IPS-NIHi11 (cell line): Measurements from ENCODE around the gene ARHGAP5.

Source experiments
- DNase-seq: peaks from one replicate; pipeline ENCODE4 v3.0.0; 2012; ENCODE audit warnings: mixed read lengths, low spot score

The ARHGAP5 gene, protein sequence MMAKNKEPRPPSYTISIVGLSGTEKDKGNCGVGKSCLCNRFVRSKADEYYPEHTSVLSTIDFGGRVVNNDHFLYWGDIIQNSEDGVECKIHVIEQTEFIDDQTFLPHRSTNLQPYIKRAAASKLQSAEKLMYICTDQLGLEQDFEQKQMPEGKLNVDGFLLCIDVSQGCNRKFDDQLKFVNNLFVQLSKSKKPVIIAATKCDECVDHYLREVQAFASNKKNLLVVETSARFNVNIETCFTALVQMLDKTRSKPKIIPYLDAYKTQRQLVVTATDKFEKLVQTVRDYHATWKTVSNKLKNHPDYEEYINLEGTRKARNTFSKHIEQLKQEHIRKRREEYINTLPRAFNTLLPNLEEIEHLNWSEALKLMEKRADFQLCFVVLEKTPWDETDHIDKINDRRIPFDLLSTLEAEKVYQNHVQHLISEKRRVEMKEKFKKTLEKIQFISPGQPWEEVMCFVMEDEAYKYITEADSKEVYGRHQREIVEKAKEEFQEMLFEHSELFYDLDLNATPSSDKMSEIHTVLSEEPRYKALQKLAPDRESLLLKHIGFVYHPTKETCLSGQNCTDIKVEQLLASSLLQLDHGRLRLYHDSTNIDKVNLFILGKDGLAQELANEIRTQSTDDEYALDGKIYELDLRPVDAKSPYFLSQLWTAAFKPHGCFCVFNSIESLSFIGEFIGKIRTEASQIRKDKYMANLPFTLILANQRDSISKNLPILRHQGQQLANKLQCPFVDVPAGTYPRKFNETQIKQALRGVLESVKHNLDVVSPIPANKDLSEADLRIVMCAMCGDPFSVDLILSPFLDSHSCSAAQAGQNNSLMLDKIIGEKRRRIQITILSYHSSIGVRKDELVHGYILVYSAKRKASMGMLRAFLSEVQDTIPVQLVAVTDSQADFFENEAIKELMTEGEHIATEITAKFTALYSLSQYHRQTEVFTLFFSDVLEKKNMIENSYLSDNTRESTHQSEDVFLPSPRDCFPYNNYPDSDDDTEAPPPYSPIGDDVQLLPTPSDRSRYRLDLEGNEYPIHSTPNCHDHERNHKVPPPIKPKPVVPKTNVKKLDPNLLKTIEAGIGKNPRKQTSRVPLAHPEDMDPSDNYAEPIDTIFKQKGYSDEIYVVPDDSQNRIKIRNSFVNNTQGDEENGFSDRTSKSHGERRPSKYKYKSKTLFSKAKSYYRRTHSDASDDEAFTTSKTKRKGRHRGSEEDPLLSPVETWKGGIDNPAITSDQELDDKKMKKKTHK (N-terminal part only)

DNA sequence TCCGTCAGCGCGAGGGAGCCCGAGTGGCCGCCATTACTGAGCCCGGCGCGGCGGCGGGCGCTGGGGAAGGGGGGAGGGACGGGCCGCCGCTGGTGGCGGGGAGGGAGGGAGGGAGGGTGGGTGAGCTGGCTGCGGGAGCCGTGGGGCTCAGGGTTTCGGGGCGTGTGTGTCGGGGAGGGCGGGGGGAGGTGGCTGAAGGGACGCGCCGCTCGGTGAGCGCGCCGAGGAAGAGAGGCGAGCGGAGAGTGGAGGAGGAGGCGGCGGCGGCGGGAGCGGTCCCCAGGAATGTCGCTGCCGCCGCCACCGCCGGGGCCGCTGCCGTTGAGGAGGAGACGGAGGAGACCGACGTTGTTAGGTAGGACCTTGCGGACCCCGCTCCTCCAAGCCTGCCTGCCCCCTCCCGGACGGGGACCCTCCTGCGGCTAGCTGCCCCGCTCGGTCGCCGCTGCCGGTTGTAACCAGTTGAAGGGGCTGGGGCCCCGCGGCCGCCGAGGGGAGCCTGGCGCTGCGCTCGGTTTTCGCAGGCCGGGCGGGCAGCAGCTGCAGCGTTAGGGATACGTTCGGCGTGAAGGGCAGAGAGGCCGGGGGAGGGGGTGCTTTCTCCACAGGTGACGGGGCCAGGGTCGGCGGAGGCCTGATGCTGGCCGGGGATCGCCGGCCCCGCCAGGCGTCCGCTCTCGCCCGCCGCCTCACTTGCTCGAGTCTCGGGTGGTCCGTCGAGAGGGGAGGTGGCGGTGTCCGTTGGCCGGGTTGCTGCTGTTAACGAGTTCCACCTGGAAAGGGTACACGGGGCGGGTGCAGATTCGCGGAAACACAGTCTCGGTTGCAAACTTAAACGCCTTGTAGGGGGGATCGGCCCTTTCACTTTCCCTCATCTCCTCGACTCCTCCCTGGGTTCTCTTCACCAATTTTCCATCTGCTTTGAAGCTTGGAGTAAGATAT is at the start of gene ARHGAP5:
TSS of gene ARHGAP5 (plus strand) at position 224 of the 942 bp plus-strand sequence. CDS start 13,366 bp downstream, outside the sequence.
- peak; percentile 52 for DNase-seq

DNA sequence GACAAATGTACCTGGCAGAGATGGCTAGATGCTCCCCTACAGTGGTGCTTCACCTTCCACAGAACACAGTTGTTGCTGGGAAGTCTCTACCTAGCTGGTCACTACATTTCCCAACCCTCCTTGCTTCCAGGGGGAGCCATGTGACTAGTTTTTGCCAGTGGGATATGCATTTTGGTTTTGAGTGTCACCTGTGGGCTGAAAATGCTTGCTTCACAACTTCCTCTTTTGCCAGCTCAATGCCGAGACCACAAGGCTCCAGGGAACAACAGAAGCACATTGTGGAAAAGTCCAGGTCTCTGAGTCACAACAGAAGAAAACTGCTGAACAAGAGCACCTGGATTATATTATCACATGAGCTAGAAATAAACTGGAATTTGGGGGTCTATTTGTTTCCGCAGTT is 48.5 kb upstream of the ARHGAP5 start:
- no peak for DNase-seq

GRCh38 chr14:32033543-32033942 is 43.6 kb upstream of the ARHGAP5 start:
- DNase-seq: no peak

- no peak for DNase-seq
Measured at GRCh38 chr14:32038876-32039275, 38.2 kb upstream of the ARHGAP5 start.

DNA sequence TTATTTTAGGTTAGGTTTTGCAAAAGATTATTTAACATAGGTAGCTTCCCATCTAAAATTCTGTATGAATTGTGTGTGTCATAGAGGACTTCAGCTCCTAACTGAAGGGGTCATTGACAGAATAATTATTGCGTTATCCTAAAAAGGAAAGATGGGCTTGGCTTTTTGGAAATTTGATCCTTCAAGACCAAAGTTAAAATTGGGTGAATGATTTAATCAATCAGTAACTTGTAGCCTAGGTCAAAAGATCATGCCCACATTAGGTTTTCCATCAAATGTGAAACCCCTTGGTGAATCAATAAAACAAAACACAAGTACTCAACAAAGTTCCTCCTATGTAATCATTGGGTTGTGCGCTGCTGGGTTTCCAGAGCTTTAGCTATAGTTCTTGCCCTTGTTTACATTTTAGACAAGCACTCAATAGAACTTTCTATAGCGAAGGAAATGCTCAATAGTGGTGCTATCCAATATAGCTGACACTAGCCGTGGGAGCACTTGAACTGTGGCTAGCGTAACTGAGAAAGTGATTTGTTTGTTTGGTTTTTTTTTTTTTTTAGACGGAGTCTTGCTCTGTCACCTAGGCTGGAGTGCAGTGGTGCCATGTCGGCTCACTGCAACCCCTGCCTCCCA is 37.6 kb upstream of the ARHGAP5 start:
- no peak for DNase-seq

- no peak for DNase-seq
Measured at GRCh38 chr14:32043624-32044023, 33.5 kb upstream of the ARHGAP5 start.

DNA sequence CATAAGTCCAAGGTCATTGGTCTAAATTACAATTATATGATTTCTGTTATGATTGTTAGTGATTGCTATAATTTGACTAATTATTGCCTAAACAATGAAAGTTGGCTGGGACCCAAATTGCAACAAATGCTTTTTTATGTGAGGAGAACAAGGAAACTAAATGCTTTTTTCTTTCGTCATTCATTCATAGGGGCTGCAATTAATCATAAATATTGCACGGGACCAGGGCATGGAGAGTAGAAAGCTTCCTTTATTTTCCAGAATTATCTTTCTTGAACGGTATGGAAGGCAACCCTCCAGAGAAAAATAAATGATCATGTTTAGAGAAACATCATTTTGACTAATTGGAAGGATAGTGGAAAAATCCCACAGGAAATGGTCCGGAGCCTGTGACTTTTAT is 32.6 kb upstream of the ARHGAP5 start:
- no peak for DNase-seq

DNA sequence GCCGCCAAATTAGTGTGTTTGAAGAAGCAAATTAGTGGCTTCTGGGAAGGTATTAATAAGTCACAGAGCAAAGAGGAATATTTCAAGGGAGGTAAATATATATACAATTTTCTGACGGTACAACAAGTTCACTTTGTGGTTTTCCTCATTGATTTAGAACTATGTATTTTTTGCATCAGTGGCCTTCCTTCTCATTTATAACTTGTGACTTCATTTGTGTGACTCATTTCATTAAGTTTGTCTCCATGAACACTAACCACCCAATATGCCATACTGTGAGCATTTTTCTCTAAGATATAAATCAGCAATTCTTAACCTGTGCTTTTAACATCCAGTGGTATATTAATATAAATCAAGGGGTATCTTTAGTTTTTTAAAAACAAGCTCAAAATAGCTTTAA is 29.3 kb upstream of the ARHGAP5 start:
- DNase-seq: no peak

DNA sequence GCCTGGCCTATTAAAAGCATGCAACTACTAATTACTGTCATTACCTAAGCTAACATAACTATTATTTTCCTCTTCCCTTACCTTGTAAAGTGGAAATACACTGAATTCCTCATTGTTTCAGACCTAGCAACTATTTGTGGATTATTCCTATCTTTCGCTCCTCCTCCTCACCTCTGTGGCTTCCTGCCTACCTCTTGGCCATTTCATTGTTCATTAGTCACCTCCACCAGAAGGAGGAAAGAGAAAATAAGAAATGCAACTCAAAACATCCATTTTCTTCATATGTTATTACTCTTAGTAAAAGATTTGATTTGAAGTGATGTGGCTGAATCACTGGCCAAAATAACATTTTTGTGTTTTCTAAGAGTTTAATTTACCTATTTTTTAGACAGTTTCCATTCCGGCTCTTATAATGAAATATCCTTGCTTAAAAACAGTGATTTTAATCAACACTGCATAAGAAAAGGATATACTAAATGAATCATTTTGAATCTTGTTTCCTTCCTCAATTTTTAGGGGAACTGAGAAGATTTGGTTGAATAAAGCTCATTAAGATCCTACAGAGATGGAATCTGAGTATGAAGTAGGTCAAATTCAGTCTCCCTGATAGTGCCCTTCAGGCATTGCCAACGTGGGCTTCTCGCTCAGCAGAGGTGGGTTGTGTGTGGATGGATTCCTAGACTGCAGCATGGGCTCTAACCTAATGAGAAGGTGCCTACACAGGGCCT is 27.6 kb upstream of the ARHGAP5 start:
- DNase-seq: no peak

- DNase-seq: no peak
Measured at GRCh38 chr14:32050878-32051277, 26.2 kb upstream of the ARHGAP5 start.

GRCh38 chr14:32054536-32054935 is 22.6 kb upstream of the ARHGAP5 start:
- DNase-seq: no peak

GRCh38 chr14:32055175-32055574 is 21.9 kb upstream of the ARHGAP5 start:
- DNase-seq: no peak

DNA sequence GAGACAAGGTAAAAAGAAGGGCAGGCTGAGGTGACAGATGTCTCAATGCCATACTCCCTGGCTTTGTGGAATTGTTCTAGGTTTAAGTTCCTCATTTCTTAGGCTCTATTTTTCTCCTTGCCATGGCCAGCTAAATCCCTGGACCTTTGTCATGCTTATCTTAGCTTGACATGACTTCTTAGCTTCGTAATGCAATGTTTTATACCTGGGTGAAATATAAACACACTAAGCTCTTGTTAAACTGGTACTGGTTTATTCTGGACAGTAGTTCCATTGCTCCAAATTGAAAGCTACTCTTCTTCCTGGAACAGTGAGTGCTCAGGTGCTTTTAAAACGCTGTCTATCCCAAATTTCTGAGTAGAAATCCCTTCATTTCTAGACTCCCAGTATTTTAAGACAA is 17.4 kb upstream of the ARHGAP5 start:
- DNase-seq: no peak

DNA sequence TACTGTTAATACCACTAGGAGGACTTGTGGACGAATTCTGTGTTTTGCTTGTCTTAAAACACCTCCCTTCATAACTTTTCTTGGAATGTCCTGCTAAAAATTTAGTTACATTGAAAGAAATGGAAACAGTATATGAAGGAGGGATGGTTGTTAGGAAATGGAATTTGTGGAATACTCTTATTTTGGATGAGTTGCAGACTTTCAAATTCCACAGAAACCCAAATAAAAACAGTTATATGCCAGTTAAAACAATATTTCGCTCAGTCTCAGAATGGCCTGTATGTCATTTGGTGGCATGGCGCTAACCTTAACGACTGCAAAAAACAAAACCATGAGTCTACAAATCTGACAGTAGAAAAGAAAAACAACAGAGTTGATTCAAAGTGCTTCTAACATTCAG is 12.2 kb upstream of the ARHGAP5 start:
- DNase-seq: no peak

- no peak for DNase-seq
Measured at GRCh38 chr14:32068708-32069107, 8.4 kb upstream of the ARHGAP5 start.

- DNase-seq: no peak
Measured at GRCh38 chr14:32070282-32070681, 6.8 kb upstream of the ARHGAP5 start.

GRCh38 chr14:32072676-32073075 is 4.4 kb upstream of the ARHGAP5 start:
- no peak for DNase-seq

GRCh38 chr14:32073537-32074189 is 3.4 kb upstream of the ARHGAP5 start:
- peak; percentile 49 for DNase-seq

DNA sequence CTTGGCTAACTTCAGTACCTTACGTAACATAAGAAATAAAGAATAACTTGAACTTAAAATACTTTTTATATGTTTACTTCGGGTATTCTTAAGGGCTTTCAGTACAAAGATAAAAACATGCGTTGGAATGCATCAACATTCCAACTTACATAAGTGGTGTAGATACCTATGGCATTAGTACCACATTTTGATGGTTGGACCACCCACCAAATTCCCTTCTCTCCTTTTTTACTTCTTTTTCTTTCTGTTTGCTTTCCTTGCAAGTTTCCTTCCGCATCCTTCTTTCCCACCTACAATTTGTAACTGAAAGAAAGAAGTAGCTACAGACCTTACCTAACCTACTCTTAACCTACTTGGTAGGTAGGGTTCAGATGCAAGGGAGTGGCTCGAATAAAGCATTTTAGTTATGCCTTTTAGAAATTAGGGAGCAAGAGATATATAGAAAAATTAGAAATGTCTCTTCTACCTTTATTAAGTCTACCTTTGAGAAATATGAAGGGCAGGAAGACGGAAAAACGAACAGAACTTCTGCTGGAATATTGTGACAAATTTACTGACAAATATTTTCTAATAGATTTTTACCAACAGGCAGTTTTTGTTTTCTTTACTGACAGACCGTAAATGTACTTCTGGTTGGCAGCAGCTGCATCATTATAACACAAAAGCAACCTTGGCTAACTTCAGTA is 2.1 kb upstream of the ARHGAP5 start:
- DNase-seq: no peak
